Measurements from ENCODE around the gene PRDM10.

Gene PRDM10

GRCh38 chr11:130002846-130003716 is 446 bp upstream of the PRDM10 start:
- DNase-seq, result peak; percentile 100

- DNase-seq, result peak; percentile 82
Observed at GRCh38 chr11:130001461-130002351, 929 bp downstream of the PRDM10 start.

- no peak for DNase-seq
Observed at GRCh38 chr11:130000552-130001176, 2.0 kb downstream of the PRDM10 start.

GRCh38 chr11:129999407-129999806 is 3.2 kb downstream of the PRDM10 start:
- no peak for DNase-seq

GRCh38 chr11:129998905-129999304 is 3.7 kb downstream of the PRDM10 start:
- no peak for DNase-seq

- no peak for DNase-seq
Observed at GRCh38 chr11:129998107-129998506, 4.5 kb downstream of the PRDM10 start.

GRCh38 chr11:129997513-129997912 is 5.1 kb downstream of the PRDM10 start:
- DNase-seq, result no peak

GRCh38 chr11:129996113-129996870 is 6.3 kb downstream of the PRDM10 start:
- no peak for DNase-seq

GRCh38 chr11:129995163-129995562 is 7.5 kb downstream of the PRDM10 start:
- no peak for DNase-seq

GRCh38 chr11:129992161-129992944 is 10.3 kb downstream of the PRDM10 start:
- DNase-seq, result no peak

GRCh38 chr11:129989149-129989813 is 13.4 kb downstream of the PRDM10 start:
- DNase-seq, result no peak

GRCh38 chr11:129987950-129988349 is 14.7 kb downstream of the PRDM10 start:
- DNase-seq, result no peak

GRCh38 chr11:129985823-129986222 is 16.8 kb downstream of the PRDM10 start:
- no peak for DNase-seq

GRCh38 chr11:129980086-129980485 is 22.5 kb downstream of the PRDM10 start:
- no peak for DNase-seq

GRCh38 chr11:129979046-129979605 is 23.5 kb downstream of the PRDM10 start:
- DNase-seq, result no peak

GRCh38 chr11:129978447-129978846 is 24.2 kb downstream of the PRDM10 start:
- no peak for DNase-seq

GRCh38 chr11:129976328-129976727 is 26.3 kb downstream of the PRDM10 start:
- peak; percentile 47 for DNase-seq

- DNase-seq, result no peak
Observed at GRCh38 chr11:129975543-129975942, 27.1 kb downstream of the PRDM10 start.

- DNase-seq, result no peak
Observed at GRCh38 chr11:129974672-129975071, 28.0 kb downstream of the PRDM10 start.

GRCh38 chr11:129974237-129974636 is 28.4 kb downstream of the PRDM10 start:
- DNase-seq, result no peak

- DNase-seq, result peak; percentile 52
Observed at GRCh38 chr11:129973809-129974208, 28.8 kb downstream of the PRDM10 start.
